GM12891 (cell line): ENCODE measurements around the gene ZSWIM2.

Experiments used
- POLR2A ChIP-seq: IDR thresholded peaks from 2 replicates; pipeline ENCODE4 v1.6.1; 2011; ENCODE audit warnings: low read depth, low read length, control low read depth
- POLR2AphosphoS5 ChIP-seq: IDR thresholded peaks from 2 replicates; pipeline ENCODE4 v1.6.1; 2011; ENCODE audit warnings: low read depth, low read length, control low read depth

GRCh38 chr2:186882511-186883071, 33.6 kb upstream of the ZSWIM2 start:
- TF ChIP-seq POLR2AphosphoS5 (no peak), POLR2A (no peak)
